Glutamatergic neuron (in vitro differentiated cells): ENCODE data around the gene WNT3. TPM values are rescaled to one million over a fixed set of nuclear protein-coding genes. Genes with fewer than 3 reads are reported as not detected.
A peak's percentile ranks its signal among the peaks of the same experiment; 100 is the strongest.

Source experiments
- DNase-seq: peaks from one replicate; pipeline ENCODE4 v3.0.0; 2022
- H3K27ac Mint-ChIP-seq: one replicate; pipeline ENCODE4 v1.8.0; 2020; ENCODE audit warnings: mild to moderate bottlenecking, mixed read lengths, inconsistent platforms; ENCODE audit not compliant: unreplicated experiment
- H3K27me3 Mint-ChIP-seq: one replicate; pipeline ENCODE4 v1.8.0; 2020; ENCODE audit warnings: mild to moderate bottlenecking, moderate library complexity, mixed read lengths, inconsistent platforms; ENCODE audit not compliant: unreplicated experiment
- H3K36me3 Mint-ChIP-seq: one replicate; pipeline ENCODE4 v1.8.0; 2020; ENCODE audit warnings: mild to moderate bottlenecking, mixed read lengths, inconsistent platforms; ENCODE audit not compliant: unreplicated experiment
- H3K4me1 Mint-ChIP-seq: one replicate; pipeline ENCODE4 v1.8.0; 2020; ENCODE audit warnings: mild to moderate bottlenecking, low read depth, mixed read lengths, inconsistent platforms; ENCODE audit not compliant: unreplicated experiment
- H3K4me3 Mint-ChIP-seq: one replicate; pipeline ENCODE4 v1.8.0; 2020; ENCODE audit warnings: mild to moderate bottlenecking, mixed read lengths, inconsistent platforms; ENCODE audit not compliant: unreplicated experiment
- H3K9me3 Mint-ChIP-seq: one replicate; pipeline ENCODE4 v1.8.0; 2020; ENCODE audit warnings: mild to moderate bottlenecking, moderate library complexity, mixed read lengths, inconsistent platforms; ENCODE audit not compliant: unreplicated experiment
- total RNA-seq: library from RNA; stranded (reverse); fragmentation: NEBNext Ultra II Directional; extraction: Animal tissue kit (Norgen Biotek cat#: 25700); gene quantifications from one replicate; pipeline ENCODE4 v1.2.1, GENCODE V29; 2021; ENCODE audit not compliant: unreplicated experiment
- TF ChIP-seq, protein P1 (sequence below): fragments of 200-600 bp; sonication (generic); IDR thresholded peaks from one replicate; pipeline ENCODE4 v1.5.0; 2021; ENCODE audit not compliant: partially characterized antibody, unreplicated experiment

The WNT3 gene
- total RNA-seq, 1 donor from 2014 or later, result 1.7 TPM

GRCh38 chr17:46782250-46782953 is 36.1 kb downstream of the WNT3 start:
- Mint-ChIP-seq H3K27ac (no peak overlapping the region), H3K4me3 (no peak overlapping the region), H3K9me3 (peaks cover 2% of the 10 kb centered on the region), H3K36me3 (no peaks in the 10 kb centered on the region), H3K4me1 (peaks cover 5% of the 10 kb centered on the region), H3K27me3 (peaks cover 16% of the 10 kb centered on the region)
- TF ChIP-seq, protein P1, sequence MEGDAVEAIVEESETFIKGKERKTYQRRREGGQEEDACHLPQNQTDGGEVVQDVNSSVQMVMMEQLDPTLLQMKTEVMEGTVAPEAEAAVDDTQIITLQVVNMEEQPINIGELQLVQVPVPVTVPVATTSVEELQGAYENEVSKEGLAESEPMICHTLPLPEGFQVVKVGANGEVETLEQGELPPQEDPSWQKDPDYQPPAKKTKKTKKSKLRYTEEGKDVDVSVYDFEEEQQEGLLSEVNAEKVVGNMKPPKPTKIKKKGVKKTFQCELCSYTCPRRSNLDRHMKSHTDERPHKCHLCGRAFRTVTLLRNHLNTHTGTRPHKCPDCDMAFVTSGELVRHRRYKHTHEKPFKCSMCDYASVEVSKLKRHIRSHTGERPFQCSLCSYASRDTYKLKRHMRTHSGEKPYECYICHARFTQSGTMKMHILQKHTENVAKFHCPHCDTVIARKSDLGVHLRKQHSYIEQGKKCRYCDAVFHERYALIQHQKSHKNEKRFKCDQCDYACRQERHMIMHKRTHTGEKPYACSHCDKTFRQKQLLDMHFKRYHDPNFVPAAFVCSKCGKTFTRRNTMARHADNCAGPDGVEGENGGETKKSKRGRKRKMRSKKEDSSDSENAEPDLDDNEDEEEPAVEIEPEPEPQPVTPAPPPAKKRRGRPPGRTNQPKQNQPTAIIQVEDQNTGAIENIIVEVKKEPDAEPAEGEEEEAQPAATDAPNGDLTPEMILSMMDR, result no peak
- DNase-seq, result no peak

DNA sequence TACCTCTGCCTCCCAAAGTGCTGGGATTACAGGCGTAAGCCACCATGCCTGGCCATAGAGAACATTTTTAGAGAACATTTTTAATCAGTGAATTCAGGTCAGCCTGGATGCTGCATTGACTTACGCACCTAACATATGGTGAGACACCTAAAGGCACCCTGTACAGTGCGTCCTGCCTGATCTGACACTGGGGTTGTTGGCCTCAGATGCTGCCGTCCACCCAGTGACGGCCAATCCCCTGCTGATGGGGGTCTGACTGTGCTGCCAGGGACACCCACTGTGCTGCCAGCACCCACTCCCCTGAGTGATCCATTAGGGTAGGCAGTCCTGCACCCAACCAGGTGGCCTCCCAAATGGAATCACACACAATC is 38.5 kb downstream of the WNT3 start:
- Mint-ChIP-seq H3K9me3 (peaks cover 2% of the 10 kb centered on the region), H3K4me1 (peaks cover 5% of the 10 kb centered on the region), H3K27me3 (peaks cover 16% of the 10 kb centered on the region), H3K4me3 (no peak overlapping the region), H3K36me3 (no peaks in the 10 kb centered on the region), H3K27ac (no peak overlapping the region)
- TF ChIP-seq, protein P1, result no peak
- no peak for DNase-seq

- peak overlapping the region; percentile 1 for H3K27ac Mint-ChIP-seq
- H3K9me3 Mint-ChIP-seq, result peaks cover 3% of the 10 kb centered on the region
- DNase-seq, result no peak
- H3K27me3 Mint-ChIP-seq, result peaks cover 14% of the 10 kb centered on the region
- no peak overlapping the region for H3K4me3 Mint-ChIP-seq
- H3K4me1 Mint-ChIP-seq, result peaks cover 5% of the 10 kb centered on the region
- no peaks in the 10 kb centered on the region for H3K36me3 Mint-ChIP-seq
- TF ChIP-seq, protein P1, result no peak
Observed at GRCh38 chr17:46777943-46778915, 40.3 kb downstream of the WNT3 start.

DNA sequence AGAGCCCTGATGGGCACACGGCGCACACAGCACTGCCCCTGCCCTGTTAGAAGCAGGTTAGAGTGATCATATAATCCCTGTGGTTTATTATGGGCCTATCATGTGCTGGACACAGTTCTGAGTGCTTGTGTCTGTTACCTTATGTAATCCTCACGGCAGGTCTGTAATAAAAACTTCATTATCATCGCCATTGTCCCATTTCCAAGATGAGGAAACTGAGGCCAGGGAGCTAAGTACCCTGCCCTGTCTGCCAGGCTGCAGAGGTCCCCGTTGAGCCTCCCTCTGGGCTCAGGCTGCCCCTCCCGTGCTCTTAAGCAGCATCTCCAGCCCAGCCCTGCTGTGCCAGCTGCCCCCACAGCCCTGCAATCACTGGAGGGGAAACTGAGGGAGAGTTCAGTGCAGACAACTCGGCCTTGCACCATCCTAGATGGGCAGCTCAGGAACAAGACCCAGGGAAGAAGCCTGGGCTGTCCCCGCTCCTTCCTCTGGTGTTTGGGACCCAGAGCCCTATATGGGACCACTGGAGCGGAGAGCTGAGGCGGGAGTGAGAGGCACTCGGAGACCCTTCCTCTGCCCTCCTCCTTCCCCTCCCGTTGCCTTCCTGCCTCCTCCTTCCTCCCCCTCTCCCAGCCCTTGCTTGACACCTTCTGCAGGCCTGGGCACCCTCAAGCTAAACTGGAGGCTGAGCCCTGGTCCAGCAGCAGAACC is 42.0 kb downstream of the WNT3 start:
- Mint-ChIP-seq H3K4me3 (no peak overlapping the region), H3K9me3 (peaks cover 3% of the 10 kb centered on the region), H3K4me1 (peaks cover 5% of the 10 kb centered on the region), H3K27ac (no peak overlapping the region), H3K36me3 (no peaks in the 10 kb centered on the region), H3K27me3 (peaks cover 14% of the 10 kb centered on the region)
- no peak for DNase-seq
- TF ChIP-seq, protein P1, result no peak
